ENCODE results near the gene PTPRK. TPM values are rescaled to one million over a fixed set of nuclear protein-coding genes. Genes with fewer than 3 reads are reported as not detected.

The PTPRK gene
- total RNA-seq, 1 experiment from 2014 or later = 94.4 TPM

DNA sequence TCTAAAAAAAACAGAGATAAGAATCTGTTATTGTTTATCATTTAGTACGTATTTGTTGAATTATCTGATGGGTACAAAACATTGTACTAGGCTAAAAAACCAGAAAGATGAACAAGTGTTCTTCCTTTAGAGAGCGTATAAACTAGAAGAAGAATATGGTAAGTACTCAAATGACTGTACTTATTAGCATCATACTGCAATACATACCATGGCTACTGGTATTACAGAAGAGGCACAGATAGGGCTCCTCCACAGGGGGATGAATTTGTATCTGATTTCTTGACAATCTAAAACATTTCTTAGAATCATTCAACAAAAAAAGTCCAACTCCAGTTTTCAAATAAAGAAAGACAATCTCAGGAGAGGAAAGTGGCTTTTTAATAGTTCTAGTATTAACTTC lies 501.6 kb downstream of the PTPRK start:
- POLR2A ChIA-PET = no interaction called here
- H3K4me1 Mint-ChIP-seq (ENCODE audit: low read depth, unreplicated experiment) = peaks cover 1% of the 10 kb centered on the region

DNA sequence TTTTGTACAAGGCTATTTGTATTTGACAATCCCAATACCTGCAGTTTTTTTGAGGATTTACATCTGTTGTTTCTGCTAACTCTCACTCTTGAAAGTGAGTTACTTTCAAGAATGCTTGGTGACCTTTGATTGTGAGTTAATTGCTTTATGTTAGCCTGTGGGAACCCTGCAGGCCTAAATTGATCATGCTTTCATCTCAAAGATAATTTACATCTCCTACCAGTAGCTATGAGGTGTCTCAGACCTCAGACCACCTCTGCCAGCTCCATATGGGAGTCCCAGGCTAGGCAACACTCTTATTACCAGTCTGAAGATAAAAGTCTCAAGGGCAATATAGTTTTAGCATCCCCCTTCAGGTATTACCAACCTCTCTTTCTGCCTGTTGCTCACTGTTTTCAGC lies 503.1 kb downstream of the PTPRK start:
- no peaks in the 10 kb centered on the region for H3K27me3 Mint-ChIP-seq (ENCODE audit: insufficient read depth, unreplicated experiment)

More for the DNA sequence above, 501.6 kb downstream of the PTPRK start:
- H3K36me3 Mint-ChIP-seq (ENCODE audit: insufficient read depth, unreplicated experiment) = peaks cover 10% of the 10 kb centered on the region
- no peaks in the 10 kb centered on the region for H3K27me3 ChIP-seq (replicated peaks; ENCODE audit: control insufficient read depth, insufficient read depth, low read length)
- CTCF ChIA-PET = no interaction called here
- H3K36me3 ChIP-seq (ENCODE audit: control insufficient read depth, insufficient read depth, low read length) = no peaks in the 10 kb centered on the region; the same call in 1 of the 2 replicates
- no peak overlapping the region for H3K4me3 ChIP-seq (ENCODE audit: low read depth, low read length)
- H3K9me3 Mint-ChIP-seq (ENCODE audit: unreplicated experiment) = no peaks in the 10 kb centered on the region
- no peak for DNase-seq
- no peaks in the 10 kb centered on the region for H3K9me3 ChIP-seq
- intact Hi-C loops (cut with micrococcal nuclease; ENCODE audit: unreplicated experiment) = no loop called here
- TF ChIP-seq, protein P1, sequence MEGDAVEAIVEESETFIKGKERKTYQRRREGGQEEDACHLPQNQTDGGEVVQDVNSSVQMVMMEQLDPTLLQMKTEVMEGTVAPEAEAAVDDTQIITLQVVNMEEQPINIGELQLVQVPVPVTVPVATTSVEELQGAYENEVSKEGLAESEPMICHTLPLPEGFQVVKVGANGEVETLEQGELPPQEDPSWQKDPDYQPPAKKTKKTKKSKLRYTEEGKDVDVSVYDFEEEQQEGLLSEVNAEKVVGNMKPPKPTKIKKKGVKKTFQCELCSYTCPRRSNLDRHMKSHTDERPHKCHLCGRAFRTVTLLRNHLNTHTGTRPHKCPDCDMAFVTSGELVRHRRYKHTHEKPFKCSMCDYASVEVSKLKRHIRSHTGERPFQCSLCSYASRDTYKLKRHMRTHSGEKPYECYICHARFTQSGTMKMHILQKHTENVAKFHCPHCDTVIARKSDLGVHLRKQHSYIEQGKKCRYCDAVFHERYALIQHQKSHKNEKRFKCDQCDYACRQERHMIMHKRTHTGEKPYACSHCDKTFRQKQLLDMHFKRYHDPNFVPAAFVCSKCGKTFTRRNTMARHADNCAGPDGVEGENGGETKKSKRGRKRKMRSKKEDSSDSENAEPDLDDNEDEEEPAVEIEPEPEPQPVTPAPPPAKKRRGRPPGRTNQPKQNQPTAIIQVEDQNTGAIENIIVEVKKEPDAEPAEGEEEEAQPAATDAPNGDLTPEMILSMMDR (IDR thresholded peaks at IDR 0.05; ENCODE audit: insufficient read depth in 1 of 2, low read depth in 1 of 2, low read length in 1 of 2, severe bottlenecking in 1 of 2, unreplicated experiment in 1 of 2) = no peak
- H3K27me3 Mint-ChIP-seq (ENCODE audit: insufficient read depth, unreplicated experiment) = no peaks in the 10 kb centered on the region
- no peaks in the 10 kb centered on the region for H3K4me1 ChIP-seq
- H3K4me3 Mint-ChIP-seq (ENCODE audit: unreplicated experiment) = no peak overlapping the region
- BruUV-seq (replicated peaks) = no TSS peak
- no peak overlapping the region for H3K27ac Mint-ChIP-seq (ENCODE audit: unreplicated experiment)

DNA sequence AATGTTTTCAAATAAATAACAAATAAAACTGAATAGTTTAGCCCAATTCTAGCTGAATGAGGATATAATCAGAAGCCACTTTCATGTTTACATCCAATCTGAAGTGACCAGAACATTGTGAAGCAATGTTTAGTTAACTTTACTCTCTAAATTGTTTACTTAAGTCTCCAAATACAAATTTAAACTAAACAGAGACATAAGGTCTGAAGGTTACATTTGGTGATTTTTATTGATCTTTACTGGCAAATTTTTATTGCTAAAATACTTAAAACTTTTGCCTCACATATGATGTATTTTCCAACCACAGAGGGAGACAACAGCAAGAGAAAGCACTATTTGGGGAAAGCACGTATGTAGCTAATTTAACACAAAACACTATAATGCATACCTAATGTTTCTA lies 512.7 kb downstream of the PTPRK start:
- TF ChIP-seq, protein P1 (IDR thresholded peaks at IDR 0.05; ENCODE audit: insufficient read depth in 1 of 2, low read depth in 1 of 2, low read length in 1 of 2, severe bottlenecking in 1 of 2, unreplicated experiment in 1 of 2) = no peak
- Mint-ChIP-seq H3K27ac (ENCODE audit: unreplicated experiment) (no peak overlapping the region), H3K27me3 (ENCODE audit: insufficient read depth, unreplicated experiment) (no peaks in the 10 kb centered on the region), H3K4me3 (ENCODE audit: unreplicated experiment) (no peak overlapping the region), H3K4me1 (ENCODE audit: low read depth, unreplicated experiment) (peaks cover 6% of the 10 kb centered on the region), H3K36me3 (ENCODE audit: insufficient read depth, unreplicated experiment) (no peaks in the 10 kb centered on the region), H3K9me3 (ENCODE audit: unreplicated experiment) (no peaks in the 10 kb centered on the region)
- no peaks in the 10 kb centered on the region for H3K4me1 ChIP-seq
- H3K9me3 ChIP-seq = no peaks in the 10 kb centered on the region
- H3K36me3 ChIP-seq (ENCODE audit: control insufficient read depth, insufficient read depth, low read length) = no peaks in the 10 kb centered on the region
- no peaks in the 10 kb centered on the region for H3K27me3 ChIP-seq (replicated peaks; ENCODE audit: control insufficient read depth, insufficient read depth, low read length)
- no peak overlapping the region for H3K4me3 ChIP-seq (ENCODE audit: low read depth, low read length)
- intact Hi-C loops (cut with micrococcal nuclease; ENCODE audit: unreplicated experiment) = loop anchor here (2.0 kb wide), 1 partner anchor 55 kb away; no protein-coding TSS in a partner anchor
- ChIA-PET POLR2A (no interaction called here), CTCF (no interaction called here)
- DNase-seq = no peak
- BruUV-seq (replicated peaks) = no TSS peak

More for the DNA sequence above, 503.1 kb downstream of the PTPRK start:
- POLR2A ChIA-PET = no interaction called here
- Mint-ChIP-seq H3K4me1 (ENCODE audit: low read depth, unreplicated experiment) (peaks cover 10% of the 10 kb centered on the region), H3K9me3 (ENCODE audit: unreplicated experiment) (no peaks in the 10 kb centered on the region), H3K27ac (ENCODE audit: unreplicated experiment) (no peak overlapping the region), H3K4me3 (ENCODE audit: unreplicated experiment) (no peak overlapping the region), H3K36me3 (ENCODE audit: insufficient read depth, unreplicated experiment) (peaks cover 6% of the 10 kb centered on the region)
- no TSS peak for BruUV-seq (replicated peaks)
- Histone ChIP-seq H3K27me3 (replicated peaks; ENCODE audit: control insufficient read depth, insufficient read depth, low read length) (no peaks in the 10 kb centered on the region), H3K4me1 (no peaks in the 10 kb centered on the region), H3K9me3 (no peaks in the 10 kb centered on the region), H3K4me3 (ENCODE audit: low read depth, low read length) (no peak overlapping the region), H3K36me3 (ENCODE audit: control insufficient read depth, insufficient read depth, low read length) (no peaks in the 10 kb centered on the region; the same call in 1 of the 2 replicates)
- TF ChIP-seq, protein P1 (IDR thresholded peaks at IDR 0.05; ENCODE audit: insufficient read depth in 1 of 2, low read depth in 1 of 2, low read length in 1 of 2, severe bottlenecking in 1 of 2, unreplicated experiment in 1 of 2) = no peak
- intact Hi-C loops (cut with micrococcal nuclease; ENCODE audit: unreplicated experiment) = no loop called here
- no peak for DNase-seq
- CTCF ChIA-PET = no interaction called here

All from Caco-2 (cell line).